Keratinocyte (primary cell): ENCODE results near the gene LRRC41.
A peak's percentile ranks its signal among the peaks of the same experiment; 100 is the strongest.

ENCODE experiments used
- EZH2 ChIP-seq: IDR thresholded peaks from one replicate; pipeline ENCODE4 v1.6.1; 2012; ENCODE audit warnings: inconsistent platforms, mild to moderate bottlenecking, low read length, moderate library complexity
- TF ChIP-seq, protein P1 (sequence below), 3 experiments: IDR thresholded peaks in 1 of 3; conservative IDR thresholded peaks in 1 of 3; optimal IDR thresholded peaks in 1 of 3; 2 replicates in 2 of 3; 3 replicates in 1 of 3; pipeline versions ENCODE3 to v1.5.1; 2011; ENCODE audit warnings: low read length in 3 of 3, mild to moderate bottlenecking in 3 of 3, moderate library complexity in 2 of 3, control low read depth in 1 of 3, inconsistent platforms in 1 of 3; ENCODE audit not compliant: insufficient read depth in 2 of 3; ENCODE audit errors: extremely low read depth in 1 of 3

DNA sequence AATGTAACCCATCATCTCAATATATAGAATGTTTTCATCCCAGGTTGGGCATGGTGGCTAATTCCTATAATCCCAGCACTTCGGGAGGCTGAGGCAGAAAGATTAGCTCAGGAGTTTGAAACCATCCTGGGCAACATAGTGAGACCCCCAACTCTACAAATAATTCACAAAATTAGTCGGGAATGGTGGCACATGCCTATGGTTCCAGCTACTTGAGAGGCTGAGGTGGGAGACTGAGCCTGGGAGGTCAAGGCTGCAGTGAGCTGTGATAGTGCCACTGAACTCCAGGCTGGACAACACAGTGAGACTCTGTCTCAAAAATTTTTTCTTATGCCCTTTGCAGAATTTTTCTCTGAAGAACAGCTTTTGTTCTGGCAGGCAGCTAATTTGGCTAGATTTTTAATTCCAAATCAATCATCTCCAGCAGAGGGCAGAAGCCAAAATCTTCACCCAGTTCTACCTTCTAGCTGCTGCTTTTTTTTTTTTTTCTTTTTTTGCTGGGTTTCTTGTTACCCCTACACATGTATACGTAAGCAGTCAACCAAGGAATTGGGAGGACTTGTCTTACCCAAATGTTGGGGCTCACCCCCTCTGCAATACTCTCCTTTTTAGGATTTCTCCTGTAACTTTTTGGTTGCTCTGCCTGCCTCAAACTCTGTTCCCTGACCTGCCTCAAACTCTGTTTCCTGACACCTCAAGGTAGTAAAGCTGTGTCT, 58.6 kb downstream of the LRRC41 start:
- TF ChIP-seq, protein P1, sequence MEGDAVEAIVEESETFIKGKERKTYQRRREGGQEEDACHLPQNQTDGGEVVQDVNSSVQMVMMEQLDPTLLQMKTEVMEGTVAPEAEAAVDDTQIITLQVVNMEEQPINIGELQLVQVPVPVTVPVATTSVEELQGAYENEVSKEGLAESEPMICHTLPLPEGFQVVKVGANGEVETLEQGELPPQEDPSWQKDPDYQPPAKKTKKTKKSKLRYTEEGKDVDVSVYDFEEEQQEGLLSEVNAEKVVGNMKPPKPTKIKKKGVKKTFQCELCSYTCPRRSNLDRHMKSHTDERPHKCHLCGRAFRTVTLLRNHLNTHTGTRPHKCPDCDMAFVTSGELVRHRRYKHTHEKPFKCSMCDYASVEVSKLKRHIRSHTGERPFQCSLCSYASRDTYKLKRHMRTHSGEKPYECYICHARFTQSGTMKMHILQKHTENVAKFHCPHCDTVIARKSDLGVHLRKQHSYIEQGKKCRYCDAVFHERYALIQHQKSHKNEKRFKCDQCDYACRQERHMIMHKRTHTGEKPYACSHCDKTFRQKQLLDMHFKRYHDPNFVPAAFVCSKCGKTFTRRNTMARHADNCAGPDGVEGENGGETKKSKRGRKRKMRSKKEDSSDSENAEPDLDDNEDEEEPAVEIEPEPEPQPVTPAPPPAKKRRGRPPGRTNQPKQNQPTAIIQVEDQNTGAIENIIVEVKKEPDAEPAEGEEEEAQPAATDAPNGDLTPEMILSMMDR (optimal IDR thresholded peaks at IDR 0.05 in 1 of 3, IDR thresholded peaks at IDR 0.05 in 1 of 3, conservative IDR thresholded peaks at IDR 0.05 in 1 of 3; ENCODE audit: extremely low read depth in 1 of 3, insufficient read depth in 2 of 3, low read length in 3 of 3): peak in 2 of 3 experiments; percentile 33 to 54
- TF ChIP-seq EZH2: no peak
